CD4-positive, alpha-beta T cell treated with Interleukin-21 for 1 hour (primary cell): Measurements from ENCODE around the gene LCA5.
"Not testable (repeated sequence)": the region's sequence is repeated elsewhere in the genome, so short reads cannot be mapped to it uniquely, and the experiment has no call there.

Experiments
- DNase-seq: peaks from one replicate; pipeline ENCODE4 v3.0.0-alpha.2; 2020

The LCA5 gene

DNA sequence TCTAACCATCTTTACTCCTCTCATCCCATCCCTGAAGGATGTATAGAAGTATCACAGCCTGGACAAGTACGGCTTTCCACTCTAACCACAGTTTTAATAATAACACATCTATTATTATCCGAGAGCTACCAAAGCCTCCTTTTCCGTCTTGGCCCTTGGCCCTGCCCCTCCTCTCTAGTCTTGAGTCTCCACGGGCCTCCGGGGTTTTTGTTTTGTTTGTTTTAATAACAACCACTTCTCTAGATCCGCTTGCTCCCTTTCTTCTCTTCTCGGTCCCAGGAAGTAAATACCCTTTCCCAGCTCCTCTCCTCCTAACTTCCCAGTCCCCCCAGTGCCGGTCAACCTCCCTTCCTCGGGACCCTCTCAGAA lies 661 bp downstream of the LCA5 start:
- DNase-seq = no peak

DNA sequence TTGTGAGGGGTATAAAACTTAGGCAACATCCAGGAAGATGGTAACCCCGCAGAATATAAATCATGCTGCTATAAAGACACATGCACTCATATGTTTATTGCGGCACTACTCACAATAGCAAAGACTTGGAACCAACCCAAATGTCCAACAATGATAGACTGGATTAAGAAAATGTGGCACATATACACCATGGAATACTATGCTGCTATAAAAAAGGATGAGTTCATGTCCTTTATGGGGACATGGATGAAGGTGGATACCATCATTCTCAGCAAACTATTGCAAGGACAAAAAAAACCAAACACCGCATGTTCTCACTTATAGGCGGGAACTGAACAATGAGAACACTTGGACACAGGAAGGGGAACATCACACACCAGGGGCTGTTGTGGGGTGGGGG lies 7.7 kb downstream of the LCA5 start:
- DNase-seq = not testable (repeated sequence)

DNA sequence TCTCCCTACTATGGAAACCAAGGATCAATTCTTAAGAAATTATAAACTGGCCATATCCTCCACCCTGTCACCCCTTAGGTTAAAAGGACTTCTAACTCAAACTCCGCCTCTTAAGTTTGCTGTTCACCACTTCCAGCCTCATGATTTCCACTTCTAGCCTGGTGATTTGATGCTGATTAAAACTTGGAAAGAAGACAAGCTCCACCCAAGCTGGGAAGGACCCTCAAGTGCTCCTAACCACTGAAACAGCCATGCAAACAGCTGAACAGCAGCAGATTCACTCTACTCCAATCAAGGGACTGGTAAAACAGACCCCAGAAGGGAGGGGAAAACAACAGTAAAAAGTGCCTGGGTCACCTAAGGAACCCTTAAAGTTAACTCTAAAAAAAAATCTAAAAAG lies 10.3 kb downstream of the LCA5 start:
- no peak for DNase-seq

DNA sequence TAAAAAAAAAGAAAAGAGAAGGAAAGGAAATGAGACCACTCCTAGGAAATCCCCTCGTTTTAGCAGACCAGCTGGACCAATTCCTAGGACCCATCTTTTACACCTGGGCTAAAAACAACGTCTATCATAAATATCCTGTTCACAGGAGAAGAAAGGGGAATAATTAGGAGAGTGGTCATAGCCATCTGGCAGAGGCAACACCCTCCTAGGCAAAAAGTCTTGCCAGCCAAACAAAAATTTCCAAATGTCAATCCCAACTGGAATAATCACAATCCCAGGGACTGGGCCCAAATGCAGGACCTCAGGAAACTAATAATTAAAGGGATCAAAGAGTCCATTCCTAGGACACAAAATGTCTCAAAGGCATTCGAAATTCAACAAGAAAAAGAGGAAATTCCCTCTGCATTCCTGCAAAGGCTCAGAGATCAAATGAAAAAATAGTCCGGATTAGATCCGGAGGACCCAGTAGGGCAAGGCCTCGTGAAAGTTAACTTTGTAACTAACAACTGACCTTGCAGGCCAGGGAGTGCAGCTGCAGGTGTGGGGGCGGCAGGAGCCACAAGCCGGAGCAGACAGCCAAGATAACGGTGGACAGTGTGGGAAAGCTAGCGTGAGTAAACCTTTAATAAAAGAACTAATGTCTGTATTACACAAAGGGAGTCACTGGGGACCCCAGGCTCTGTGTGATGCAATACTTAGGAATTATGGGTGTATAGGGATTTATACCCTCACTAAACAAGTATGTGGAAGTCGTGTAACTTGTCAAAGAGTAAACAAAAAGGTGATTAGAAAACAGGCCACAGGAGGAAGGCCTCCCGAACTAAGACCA lies 11.7 kb downstream of the LCA5 start:
- no peak for DNase-seq

DNA sequence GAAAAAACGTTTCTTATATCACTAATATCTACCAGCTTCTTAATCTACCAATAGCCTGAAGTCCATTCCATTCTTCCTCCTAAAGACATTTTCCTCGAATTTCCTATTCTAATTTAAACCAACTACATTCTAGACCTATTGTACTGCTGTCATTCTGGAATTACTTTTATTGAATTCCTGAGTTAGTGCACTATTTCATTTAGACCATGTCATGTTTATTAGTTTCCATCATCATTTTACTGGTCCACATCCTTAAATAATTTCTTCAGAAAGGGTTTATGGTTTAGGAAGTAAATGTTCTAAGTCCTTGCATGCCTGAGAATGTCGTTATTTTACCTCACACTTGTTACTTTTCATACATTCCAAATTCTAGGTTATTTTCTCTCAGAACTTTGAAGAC lies 13.2 kb downstream of the LCA5 start:
- no peak for DNase-seq

DNA sequence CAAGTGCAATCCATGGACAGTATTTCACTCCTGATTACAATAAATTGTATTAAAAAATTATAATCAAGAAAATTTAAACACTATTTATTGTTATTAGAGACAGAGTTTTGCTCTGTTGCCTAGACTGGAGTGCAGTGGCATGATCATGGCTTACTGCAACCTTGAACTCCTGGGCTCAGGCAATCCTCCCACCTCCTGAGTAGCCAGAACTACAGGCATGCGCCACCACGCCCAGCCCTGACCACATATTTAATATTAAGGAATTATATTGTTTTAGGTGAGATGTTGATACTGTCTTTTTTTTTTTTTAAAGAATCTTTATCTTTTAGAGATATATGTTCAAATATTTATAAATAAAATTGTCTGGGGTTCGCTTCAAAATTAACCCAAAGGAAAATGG lies 14.6 kb downstream of the LCA5 start:
- DNase-seq = no peak

DNA sequence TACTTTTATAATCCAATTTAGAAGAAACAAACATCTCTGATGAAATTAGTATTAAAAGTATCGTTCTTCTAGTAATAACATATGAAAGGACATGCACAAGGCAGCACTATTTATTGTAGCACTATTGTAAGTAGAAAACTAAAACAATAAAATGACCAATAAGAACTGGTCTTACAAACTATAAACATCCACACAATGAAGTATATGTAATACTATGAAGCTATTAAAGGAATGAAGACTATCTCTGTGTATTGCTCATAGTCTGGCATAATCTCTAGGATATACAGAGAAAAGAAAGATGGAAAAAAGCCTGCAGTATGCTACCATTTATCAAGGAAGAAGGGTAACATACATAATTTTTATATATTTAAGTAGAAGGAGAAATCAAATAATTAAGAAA lies 16.7 kb downstream of the LCA5 start:
- no peak for DNase-seq

DNA sequence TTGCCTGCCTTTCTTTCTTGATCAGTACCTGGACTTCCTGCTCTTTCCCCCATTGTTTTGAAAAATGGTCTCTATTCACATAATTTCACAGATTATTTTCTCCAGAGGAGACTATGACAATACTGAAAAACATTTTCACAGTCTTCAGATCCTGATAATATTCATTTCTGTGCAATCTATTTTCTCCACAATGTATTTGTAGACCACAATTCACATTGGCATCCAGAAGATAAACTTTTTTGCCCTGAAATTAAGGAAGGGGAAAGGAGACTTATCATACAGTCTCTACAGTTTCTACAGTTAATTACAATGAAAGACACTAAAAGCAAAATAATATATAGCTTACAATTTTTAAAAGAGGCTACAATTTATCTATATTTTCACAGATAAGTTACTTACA lies 18.4 kb downstream of the LCA5 start:
- no peak for DNase-seq

DNA sequence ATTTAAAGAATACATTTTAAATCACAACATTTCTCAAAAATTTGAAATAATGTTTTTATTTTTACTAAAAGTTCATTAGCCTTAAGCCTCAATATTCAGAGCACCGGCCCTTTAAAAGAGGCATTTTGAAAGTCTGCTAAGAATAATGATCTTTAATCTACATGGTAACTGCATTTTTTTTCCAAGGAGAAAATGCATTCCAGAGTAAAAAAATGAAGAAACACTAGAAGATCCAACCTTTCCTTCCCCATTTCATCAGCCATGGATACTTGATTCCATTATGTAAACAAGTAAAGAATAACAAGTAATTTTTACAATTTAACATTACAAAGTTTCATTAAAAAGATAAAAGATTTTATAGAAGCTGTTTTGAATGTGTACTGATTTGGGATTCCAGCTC lies 21.8 kb downstream of the LCA5 start:
- no peak for DNase-seq

DNA sequence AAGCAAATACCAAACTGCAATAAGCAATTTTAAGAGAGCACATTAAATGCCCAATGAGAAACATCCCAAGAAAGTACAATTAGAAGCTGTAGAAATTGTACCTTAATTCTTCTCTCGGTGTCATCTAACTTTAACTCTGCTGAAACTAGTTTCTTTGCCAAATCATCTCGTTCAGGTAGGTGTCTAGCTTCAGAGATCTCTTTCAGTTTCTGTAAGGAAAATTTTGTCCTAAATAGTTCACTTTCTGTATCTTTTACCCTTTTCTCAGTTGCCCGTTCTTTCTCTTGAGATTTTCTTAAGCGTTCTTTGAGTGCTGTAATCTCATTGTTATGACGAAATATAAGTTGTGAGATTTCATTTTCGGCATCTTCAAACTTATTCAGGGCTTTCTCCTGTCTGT lies 24.1 kb downstream of the LCA5 start:
- DNase-seq = no peak

DNA sequence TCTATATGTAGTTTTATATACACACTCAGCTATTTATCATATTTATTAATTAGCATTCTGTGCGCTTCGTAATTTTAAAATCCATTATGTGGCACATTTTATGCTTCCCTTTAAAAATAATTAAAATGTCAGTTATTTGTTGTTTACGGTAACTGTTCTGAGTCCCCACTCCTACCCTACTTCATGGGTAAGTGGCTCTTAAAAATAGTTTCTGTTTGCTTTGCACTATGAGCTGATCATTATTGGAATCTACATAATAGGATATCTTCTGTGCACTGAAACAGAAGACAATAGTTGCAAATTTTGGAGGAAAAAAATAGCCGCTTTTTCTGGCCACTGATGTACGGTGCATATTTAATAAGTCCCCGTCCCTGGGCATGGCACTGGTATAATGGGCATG lies 25.2 kb downstream of the LCA5 start:
- DNase-seq = no peak

DNA sequence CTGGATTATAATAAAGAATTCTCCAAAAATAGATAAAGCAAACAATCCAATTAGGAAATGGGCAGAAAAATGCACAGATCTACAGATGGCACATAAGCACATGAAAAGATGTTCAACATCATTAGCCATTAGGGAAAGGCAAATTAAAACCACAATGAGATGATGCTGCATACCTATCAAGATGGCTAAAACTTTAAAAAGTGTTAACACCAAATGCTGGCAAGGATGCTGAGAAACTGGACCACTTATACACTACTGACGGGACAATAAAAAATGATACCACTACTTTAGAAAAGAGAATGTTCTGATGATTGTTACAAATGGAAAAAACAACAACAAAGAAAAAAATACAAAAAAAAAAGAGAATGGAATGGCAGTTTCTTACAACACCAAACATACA lies 26.5 kb downstream of the LCA5 start:
- no peak for DNase-seq

DNA sequence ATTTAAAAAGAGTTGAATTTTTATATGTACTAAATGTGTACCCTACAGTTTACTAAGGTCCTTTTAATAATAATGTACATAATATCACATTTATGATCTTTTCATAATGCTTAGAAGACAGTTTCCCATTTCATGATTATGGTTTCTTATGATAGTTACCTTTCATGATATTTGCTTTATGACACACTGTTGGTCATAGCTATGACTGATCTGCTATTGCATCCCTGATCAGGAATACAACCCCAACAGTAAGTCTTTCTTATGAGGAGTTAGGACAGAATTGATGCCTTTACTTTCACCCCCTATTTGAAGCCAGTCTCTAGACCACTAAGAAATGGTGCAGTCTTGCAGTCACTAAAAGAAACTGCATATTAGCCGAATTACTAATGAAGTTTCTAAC lies 31.0 kb downstream of the LCA5 start:
- no peak for DNase-seq

DNA sequence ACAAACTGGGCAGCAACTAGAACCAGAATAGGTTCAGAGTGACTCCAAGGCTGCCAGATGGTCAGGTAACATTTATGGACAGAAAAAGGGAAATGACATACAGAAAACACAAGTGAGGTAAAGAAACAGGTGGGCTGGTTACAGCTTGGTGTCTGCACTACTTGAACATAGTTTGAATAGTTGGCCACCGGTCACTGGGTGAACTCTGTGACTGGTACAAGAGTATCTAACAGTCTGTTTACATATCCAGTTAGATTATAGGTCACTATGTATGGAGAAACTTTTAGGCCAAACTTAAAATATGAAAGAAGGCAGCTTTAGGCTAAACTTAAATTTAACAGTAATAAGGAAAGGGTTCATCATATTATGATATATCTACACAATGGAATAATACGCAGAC lies 32.9 kb downstream of the LCA5 start:
- no peak for DNase-seq

DNA sequence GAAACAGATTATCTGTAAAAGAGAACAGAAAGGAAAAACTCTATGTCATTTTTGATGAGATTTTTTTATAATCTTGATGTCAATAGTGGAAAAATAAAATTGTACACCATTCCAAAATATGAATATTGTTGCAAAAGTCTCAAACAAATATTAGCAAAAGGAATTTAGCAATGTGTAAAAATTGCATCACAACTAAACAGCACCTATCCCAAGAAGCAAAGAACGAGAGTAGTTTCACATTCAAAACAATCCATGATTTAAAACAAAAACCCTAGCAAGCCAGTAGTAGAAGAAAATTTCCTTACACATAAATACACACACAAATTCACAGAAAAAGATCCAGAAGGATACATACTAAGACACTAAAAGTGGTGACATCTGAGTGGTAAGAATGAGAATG lies 38.4 kb downstream of the LCA5 start:
- DNase-seq = no peak

DNA sequence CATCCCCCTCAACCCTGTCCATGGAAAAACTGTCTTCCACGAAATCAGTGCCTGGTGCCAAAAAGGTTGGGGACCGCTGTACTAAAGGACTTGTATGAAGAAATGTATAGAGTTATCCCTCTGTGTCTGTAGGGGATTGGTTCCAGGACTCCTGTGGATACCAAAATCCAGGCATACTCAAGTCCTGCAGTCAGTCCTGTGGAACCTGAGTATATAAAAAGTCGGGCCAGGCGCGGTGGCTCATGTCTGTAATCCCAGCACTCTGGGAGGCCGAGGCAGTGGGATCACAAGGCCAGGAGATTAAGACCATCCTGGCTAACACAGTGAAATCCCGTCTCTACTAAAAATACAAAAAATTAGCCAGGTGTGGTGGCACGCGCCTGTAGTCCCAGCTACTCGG lies 42.0 kb downstream of the LCA5 start:
- no peak for DNase-seq

DNA sequence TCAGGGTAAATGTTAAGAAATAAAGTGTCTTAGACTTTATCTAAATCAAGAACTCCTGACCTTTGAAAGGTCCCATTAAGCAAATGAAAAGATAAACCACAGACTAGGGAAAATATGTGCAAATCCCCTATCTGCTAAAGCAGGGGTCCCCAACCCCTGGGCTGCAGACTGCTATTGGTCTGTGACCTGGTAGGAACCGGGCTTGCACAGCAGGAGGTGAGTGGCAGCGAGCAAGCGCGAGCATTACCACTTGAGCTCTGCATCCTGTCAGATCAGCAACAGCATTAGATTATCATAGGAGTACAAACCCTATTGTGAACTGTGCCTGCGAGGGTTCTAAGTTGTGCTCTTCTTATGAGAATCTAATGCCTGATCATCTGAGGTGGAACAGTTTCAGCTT lies 42.4 kb downstream of the LCA5 start:
- DNase-seq = no peak

DNA sequence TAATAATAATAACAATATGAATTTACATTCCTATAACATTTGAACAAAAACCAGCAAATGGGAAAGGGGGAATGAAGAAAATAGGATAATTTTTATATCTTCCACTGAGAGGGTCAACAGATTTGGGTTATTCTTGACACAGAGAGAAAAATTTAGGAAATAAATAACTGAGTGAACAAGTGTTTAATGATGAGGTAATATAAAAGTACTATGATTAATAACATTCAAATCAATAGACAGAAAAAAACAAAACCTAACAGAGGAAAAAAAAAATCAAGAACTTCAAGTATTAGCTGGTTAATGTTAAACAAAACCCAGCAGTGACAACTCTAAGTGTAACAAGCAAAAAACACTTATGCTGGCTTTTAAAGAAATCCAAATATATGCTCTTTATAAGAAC lies 66.5 kb downstream of the LCA5 start:
- no peak for DNase-seq

DNA sequence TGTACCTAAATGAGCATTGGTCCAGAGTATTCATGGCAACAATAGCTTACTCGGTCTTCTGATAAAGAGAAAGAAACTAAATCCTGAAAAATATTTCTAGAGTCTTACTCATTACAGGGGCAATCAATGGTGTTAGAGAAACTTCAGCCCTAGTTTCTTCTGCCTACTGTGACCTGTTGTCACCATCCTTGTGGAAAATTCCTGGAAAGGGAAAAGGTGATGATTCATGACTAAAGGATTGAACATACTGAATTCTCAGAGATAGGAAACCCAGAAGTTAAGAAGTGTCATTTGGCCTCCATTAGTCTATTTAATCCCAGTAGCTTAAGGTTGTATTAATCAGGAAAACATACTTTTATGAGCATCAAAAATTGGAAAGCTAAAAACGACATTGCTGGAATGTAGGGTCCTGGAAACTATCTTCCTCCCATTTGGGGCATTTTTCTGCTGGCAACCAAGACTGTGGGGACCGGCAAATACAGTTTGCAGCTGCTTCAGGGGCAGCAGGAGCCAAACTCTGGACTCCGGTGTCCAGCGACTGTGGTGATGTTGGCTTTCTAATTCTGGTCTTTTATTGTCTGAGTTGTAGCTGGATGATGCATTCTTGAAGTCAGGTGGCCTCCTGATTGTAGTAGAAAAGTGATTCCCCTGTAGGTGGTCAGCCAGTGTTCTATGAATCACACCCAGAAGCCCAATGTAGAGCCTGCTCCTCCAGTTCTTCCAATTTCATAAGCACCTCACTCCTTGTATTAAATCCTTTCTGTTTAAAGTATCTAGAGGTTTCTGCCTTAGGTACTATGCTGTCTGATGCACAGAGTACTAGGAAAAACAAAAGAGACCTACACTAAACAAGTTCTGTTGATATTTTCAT lies 67.6 kb downstream of the LCA5 start:
- DNase-seq = no peak

DNA sequence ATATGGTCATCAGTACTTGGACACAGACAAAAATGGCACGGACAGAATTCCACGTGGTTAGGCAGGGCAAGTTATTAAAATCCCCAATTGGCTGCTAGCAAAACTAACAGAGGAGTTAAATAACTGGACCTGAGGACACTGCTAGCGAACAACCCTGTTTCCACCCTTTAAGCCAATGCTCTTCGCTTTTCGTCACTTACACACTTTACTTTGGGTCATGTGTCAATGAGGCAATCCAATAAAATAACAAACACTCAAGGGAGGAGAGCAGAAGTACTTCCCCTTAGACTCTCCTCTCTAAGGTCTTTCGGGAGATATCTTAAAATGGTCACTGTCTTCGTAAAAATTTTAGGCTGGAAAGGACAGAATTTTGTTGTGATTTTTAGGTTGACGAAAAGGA lies 68.6 kb downstream of the LCA5 start:
- DNase-seq = no peak

DNA sequence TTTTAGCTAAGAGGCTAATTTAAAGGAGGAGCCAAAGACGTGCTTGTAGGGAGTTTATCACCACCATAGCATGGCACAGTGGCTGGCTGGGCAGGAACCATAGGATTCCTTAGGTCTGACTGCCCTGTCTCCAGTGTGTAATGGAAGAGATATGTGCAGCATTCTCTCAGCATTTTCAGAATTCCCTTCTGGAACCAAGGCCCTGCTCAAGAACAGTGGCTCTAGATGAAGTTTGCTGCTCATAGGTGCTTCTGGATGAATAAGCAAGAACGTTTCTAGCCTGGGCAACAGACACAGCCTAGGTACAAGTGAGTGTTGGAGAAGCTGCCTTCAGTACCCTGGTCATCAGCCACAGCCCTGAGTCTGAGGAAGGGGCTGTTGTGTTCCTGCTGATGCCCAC lies 69.1 kb downstream of the LCA5 start:
- no peak for DNase-seq

DNA sequence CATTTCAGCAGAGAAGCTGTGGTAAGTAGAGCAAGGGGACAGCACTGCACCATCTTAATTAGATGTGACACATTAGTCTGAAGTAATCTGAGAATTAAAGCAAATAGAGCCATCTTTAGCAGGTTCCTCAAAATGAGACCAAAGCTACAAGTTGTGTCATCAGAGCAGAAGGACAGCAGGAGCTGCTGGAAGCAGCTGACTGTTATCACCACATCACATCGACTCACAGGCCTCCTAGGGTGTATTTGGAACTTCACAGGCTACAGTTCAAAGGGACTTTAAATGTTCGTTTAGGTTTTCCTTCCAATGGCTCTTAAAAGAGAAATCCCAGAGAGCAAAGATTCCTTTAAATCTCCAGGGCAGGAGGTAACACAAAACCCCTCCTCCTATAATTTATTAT lies 69.5 kb downstream of the LCA5 start:
- no peak for DNase-seq

DNA sequence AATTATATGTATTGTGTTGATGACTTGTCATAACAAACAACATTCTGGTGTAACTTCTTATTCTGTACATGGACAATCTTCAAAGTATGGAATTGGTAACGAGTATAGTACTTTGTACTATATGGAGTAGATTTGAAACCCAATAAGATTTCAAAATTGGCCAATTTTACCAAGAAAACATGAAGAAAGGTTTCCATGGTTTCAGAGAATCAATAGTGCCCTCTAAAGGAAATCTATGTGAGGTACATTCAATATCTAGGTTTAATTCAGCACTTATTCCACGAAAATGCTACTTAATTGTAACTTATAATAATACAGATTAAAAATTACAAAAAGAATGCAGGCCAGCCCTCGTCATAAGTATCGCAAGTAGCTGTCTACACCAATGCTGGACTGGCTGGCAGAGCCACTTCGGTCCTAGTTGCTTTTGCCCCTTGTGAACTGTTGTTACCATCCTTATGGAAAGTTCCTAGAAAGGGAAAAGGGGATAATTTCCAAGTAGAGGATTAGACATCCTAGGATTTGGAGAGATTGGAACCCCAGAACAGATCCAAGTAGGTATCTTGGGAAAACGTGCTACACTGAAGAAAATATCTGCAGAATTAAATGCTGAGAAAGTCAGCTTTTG lies 70.9 kb downstream of the LCA5 start:
- no peak for DNase-seq

DNA sequence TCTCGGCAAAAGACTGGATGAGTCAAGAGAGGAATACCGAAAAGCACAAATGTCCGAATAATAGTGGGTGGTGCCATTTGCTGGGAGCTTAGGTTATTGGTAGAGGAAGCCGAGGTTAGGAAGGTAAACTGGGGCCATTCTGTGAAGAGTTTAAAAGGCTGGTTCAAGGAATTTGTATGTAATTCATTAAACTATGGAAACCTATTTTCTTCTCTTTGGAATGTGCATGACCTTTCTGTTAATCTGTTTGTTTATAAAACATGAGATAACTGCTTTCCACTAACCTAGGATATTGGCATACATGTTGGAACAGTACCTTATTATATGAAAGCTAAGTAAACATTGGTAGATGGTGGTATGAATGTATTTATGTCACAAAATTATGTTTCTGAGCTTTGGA lies 71.8 kb downstream of the LCA5 start:
- no peak for DNase-seq
